IMR-90 (cell line): ENCODE data around the gene ALLC.

Source experiments
- BHLHE40 ChIP-seq: fragments of 150-350 bp; IDR thresholded peaks from 2 replicates; pipeline ENCODE4 v1.6.1; 2016; ENCODE audit warnings: mild to moderate bottlenecking, low read depth, low read length
- CEBPB ChIP-seq: IDR thresholded peaks from 2 replicates; pipeline ENCODE4 v1.6.1; 2012; ENCODE audit warnings: low read depth, low read length, improper control_type of control experiment
- CHD1 ChIP-seq: IDR thresholded peaks from 2 replicates; pipeline ENCODE4 v1.6.1; 2012; ENCODE audit warnings: low read depth, low read length, improper control_type of control experiment
- FOS ChIP-seq: fragments of 150-350 bp; IDR thresholded peaks from 2 replicates; pipeline ENCODE4 v1.6.1; 2016; ENCODE audit warnings: low read depth, low read length
- MAFK ChIP-seq: IDR thresholded peaks from 2 replicates; pipeline ENCODE4 v1.6.1; 2012; ENCODE audit warnings: low read depth, low read length, improper control_type of control experiment
- MXI1 ChIP-seq: IDR thresholded peaks from 2 replicates; pipeline ENCODE4 v1.6.1; 2012; ENCODE audit warnings: low read depth, mild to moderate bottlenecking, low read length, moderate library complexity, borderline replicate concordance
- NFE2L2 ChIP-seq: fragments of 150-350 bp; IDR thresholded peaks from 2 replicates; pipeline ENCODE4 v1.6.1; 2016; ENCODE audit warnings: low read depth, mild to moderate bottlenecking, low read length
- POLR2A ChIP-seq: IDR thresholded peaks from 2 replicates; pipeline ENCODE4 v1.6.1; 2012; ENCODE audit warnings: mild to moderate bottlenecking, low read depth, low read length
- RAD21 ChIP-seq: IDR thresholded peaks from 2 replicates; pipeline ENCODE4 v1.6.1; 2012; ENCODE audit warnings: low read length, improper control_type of control experiment
- RCOR1 ChIP-seq: IDR thresholded peaks from 2 replicates; pipeline ENCODE4 v1.6.1; 2012; ENCODE audit warnings: mild to moderate bottlenecking, low read length, improper control_type of control experiment; ENCODE audit not compliant: insufficient replicate concordance
- RFX5 ChIP-seq: IDR thresholded peaks from 2 replicates; pipeline ENCODE4 v1.8.0; 2012; ENCODE audit warnings: low read depth, mild to moderate bottlenecking, low read length, moderate library complexity
- SMC3 ChIP-seq: fragments of 150-350 bp; IDR thresholded peaks from 2 replicates; pipeline ENCODE4 v1.6.1; 2016; ENCODE audit warnings: low read depth, mild to moderate bottlenecking, antibody characterized with exemption, low read length, moderate library complexity
- TF ChIP-seq, protein P1 (sequence below): conservative IDR thresholded peaks from 2 replicates; pipeline ENCODE4 v1.5.1; 2012; ENCODE audit warnings: mild to moderate bottlenecking, low read depth, low read length, improper control_type of control experiment
- TF ChIP-seq, protein P2 (sequence below): fragments of 150-350 bp; IDR thresholded peaks from 2 replicates; pipeline ENCODE4 v1.6.1; 2017; ENCODE audit warnings: mild to moderate bottlenecking, antibody characterized with exemption, low read length, low read depth

DNA sequence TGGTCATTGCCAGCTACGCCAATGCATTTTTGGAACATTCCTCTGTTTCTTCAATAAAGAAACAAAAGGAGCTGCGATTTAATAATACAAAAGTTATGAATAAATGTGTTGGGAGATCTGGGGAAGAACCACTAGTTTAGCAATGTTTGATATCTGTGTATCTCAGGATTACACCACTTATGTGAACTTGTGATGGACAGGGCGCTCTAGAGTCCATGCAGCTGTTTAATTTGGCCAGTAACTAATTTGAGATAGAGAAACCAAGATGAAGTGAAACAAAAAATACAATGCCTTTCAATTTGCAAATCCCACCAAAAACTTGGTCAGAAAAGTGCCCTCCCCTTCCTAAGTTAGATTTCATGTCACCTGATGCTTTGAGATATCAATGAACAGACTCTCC, 38.5 kb downstream of the ALLC start:
- TF ChIP-seq, protein P1, sequence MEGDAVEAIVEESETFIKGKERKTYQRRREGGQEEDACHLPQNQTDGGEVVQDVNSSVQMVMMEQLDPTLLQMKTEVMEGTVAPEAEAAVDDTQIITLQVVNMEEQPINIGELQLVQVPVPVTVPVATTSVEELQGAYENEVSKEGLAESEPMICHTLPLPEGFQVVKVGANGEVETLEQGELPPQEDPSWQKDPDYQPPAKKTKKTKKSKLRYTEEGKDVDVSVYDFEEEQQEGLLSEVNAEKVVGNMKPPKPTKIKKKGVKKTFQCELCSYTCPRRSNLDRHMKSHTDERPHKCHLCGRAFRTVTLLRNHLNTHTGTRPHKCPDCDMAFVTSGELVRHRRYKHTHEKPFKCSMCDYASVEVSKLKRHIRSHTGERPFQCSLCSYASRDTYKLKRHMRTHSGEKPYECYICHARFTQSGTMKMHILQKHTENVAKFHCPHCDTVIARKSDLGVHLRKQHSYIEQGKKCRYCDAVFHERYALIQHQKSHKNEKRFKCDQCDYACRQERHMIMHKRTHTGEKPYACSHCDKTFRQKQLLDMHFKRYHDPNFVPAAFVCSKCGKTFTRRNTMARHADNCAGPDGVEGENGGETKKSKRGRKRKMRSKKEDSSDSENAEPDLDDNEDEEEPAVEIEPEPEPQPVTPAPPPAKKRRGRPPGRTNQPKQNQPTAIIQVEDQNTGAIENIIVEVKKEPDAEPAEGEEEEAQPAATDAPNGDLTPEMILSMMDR = no peak
- TF ChIP-seq POLR2A (no peak), SMC3 (no peak), RFX5 (no peak), RAD21 (no peak), CHD1 (no peak), MAFK (no peak), FOS (no peak), MXI1 (no peak), RCOR1 (no peak), BHLHE40 (no peak), CEBPB (no peak), NFE2L2 (no peak)
- TF ChIP-seq, protein P2, sequence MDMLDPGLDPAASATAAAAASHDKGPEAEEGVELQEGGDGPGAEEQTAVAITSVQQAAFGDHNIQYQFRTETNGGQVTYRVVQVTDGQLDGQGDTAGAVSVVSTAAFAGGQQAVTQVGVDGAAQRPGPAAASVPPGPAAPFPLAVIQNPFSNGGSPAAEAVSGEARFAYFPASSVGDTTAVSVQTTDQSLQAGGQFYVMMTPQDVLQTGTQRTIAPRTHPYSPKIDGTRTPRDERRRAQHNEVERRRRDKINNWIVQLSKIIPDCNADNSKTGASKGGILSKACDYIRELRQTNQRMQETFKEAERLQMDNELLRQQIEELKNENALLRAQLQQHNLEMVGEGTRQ = no peak
